GM10266 (cell line): ENCODE results near the gene SLC52A1.

Experiments used
- DNase-seq: peaks from one replicate; pipeline ENCODE4 v3.0.0; 2012; ENCODE audit errors: extremely low spot score
- CTCF ChIP-seq: IDR thresholded peaks from 2 replicates; pipeline ENCODE4 v1.5.1; 2012; ENCODE audit warnings: mild to moderate bottlenecking, low read depth; ENCODE audit not compliant: control insufficient read depth, insufficient read depth; ENCODE audit errors: missing control alignments

The SLC52A1 gene

GRCh38 chr17:5065227-5065744 is 30.1 kb upstream of the SLC52A1 start:
- DNase-seq, result no peak
- no peak for TF ChIP-seq CTCF

GRCh38 chr17:5055543-5055942 is 20.3 kb upstream of the SLC52A1 start:
- no peak for DNase-seq
- TF ChIP-seq CTCF, result no peak

- DNase-seq, result no peak
- TF ChIP-seq CTCF, result no peak
Observed at GRCh38 chr17:5050278-5050677, 15.1 kb upstream of the SLC52A1 start.

GRCh38 chr17:5049314-5049841 is 14.2 kb upstream of the SLC52A1 start:
- DNase-seq, result peak; percentile 53
- TF ChIP-seq CTCF, result no peak

- no peak for TF ChIP-seq CTCF
- no peak for DNase-seq
Observed at GRCh38 chr17:5047446-5047845, 12.2 kb upstream of the SLC52A1 start.

GRCh38 chr17:5045496-5045895 is 10.3 kb upstream of the SLC52A1 start:
- DNase-seq, result no peak
- no peak for TF ChIP-seq CTCF

GRCh38 chr17:5044630-5045029 is 9.4 kb upstream of the SLC52A1 start:
- DNase-seq, result no peak
- TF ChIP-seq CTCF, result no peak
